HG02623 (cell line): ENCODE data around the gene AKAP13.

Experiments used
- ATAC-seq: cut with Tn5 transposase; IDR thresholded peaks from one replicate; pipeline ENCODE4 v1.9.1; 2021; ENCODE audit warnings: moderate library complexity; ENCODE audit not compliant: unreplicated experiment

The AKAP13 gene

DNA sequence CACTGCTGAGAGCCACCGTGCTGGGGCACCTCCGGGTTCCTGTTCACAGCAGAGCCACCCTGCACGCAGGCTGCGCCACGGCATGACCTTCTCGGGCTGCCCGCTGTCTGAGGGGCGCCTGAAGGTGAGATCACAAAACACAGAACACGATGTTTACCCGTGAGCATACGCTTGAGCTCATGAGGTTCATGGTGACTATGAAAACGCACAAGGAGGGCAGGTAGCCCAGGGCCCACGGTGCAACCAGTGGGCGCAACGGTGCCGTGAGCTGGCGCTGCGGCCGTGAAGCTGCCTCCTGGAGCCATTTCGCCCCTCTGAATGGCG lies 378.2 kb downstream of the AKAP13 start:
- ATAC-seq, result no peak

DNA sequence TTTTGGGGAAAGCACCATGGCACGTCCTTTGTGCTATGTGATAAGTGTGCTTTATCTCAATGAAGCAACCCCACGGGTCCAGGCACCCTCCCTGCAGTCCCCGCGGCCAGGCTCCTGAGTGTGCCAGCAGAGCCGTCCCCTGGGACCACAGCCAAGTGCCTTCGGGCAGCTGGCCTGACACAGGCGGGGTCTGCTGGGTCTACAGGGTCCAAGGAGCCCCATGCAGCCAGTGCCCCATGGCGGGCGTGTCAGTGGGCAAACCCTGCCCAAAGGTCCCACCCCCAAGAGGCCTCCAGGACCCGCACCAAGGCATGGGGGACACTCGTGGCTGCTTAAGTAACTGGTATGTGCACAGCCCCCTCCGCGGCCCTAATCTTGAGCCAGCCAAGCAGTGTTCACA lies 379.0 kb downstream of the AKAP13 start:
- no peak for ATAC-seq

DNA sequence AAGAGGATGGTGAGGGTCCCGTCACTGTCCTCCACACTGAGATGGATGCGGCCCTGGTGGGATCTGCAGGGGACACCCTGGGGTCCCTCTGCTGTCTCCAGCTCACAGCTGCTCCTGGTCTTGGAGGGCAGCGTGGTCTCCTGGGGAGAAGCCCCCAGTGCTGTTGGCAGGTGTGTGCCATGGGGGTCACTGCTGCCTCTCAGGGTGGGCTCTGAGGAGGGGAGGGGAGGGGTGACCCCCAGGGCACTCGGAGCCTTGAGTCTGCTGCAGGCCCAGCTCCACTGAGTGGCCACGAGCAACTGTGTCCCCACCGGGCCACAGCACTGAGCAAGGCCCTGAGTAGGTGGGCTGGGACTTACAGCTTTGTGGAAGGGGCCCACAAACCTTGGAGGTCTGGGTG lies 379.6 kb downstream of the AKAP13 start:
- ATAC-seq, result no peak

DNA sequence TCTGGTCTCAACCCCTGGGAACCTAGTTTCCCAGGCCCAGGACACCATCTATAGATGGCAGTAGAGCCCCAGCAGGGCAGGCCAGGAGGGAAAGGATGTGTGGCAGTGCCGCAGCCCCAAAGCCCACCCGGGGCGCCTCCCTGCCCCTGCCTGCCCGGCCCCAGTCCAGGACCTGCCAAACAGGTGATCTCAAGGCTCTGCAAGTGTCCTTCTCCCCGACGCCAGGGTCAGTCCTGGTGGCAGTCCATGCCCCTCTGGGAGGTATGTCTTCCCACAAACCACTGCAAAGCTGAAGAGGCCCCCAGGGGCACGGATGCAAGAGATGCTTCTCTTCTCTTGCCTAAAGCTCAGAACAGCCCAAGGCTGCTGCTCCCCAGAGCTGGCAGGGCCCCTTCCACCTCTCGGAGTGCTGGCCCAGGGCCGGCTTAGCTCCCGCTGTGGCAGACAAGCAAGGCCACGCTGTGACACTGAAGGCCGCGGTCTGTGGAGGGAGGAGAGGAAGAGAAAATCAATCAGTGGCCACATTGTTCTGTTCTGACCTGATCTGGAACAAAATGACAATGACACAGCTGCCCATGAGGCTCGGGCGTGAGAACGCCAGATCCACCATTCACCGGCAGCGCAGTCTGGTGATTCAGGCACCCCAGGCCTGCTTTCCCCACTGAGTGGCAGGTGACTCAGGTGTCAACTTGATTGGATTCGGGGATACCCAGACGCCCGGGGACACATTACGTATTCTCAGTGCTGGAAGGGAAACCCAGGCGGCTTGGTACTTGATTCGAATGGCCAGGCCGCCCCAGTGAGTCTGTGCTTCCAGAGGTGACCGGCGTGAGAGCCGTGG lies 380.3 kb downstream of the AKAP13 start:
- ATAC-seq, result no peak

DNA sequence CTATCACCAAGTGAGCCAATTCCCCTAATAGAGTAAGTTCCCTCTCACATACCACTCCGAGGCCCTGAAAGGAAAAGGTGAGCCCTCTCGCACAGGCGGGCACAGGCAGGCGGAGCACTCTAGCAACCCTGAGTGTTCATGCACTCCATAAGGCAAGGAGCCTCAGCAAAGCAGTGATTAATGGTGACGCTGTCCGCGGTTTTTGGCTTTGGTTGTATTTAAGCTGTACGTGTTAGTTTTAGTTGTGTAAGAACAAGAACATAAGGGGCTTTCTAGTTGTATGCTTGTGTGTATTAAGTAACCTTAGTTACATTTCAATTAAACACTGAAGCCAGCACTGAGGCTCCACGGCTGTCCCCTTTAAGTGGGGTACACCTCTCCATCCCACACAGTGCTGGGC lies 381.2 kb downstream of the AKAP13 start:
- ATAC-seq, result no peak

DNA sequence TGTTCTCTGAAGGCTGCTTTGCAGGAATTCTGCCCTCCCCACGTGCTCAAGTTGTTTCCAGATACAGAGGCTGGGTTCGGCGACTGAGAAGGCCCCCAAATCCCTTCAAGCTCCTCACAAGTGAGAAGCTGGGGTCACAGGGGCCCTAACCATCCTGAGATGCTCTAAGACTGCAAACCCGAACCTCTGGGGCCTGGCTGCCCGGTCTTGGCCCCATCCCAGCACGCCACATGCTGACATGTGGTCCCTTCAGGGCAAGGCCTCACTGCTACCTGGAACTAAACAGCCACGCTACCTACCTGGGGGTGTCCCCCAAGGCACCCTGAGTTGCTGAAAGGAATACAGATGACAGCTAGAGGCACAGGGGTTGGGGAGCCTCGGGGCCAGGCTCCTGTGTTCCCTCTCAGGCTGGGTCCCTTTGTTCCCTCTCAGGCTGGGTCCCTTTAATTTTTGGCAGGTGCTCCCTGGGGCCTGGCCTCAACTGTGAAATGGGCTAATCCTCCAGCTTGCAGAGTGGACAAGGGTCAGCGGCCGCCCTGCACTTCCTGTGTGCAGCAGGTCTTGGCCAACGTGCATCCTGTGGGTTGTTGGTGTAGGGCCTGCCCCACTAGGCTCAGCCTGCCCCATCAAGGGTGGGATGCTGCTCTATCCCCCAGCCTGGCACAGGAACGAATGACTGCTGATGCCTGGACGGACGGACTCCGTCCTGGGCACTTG lies 381.8 kb downstream of the AKAP13 start:
- no peak for ATAC-seq

DNA sequence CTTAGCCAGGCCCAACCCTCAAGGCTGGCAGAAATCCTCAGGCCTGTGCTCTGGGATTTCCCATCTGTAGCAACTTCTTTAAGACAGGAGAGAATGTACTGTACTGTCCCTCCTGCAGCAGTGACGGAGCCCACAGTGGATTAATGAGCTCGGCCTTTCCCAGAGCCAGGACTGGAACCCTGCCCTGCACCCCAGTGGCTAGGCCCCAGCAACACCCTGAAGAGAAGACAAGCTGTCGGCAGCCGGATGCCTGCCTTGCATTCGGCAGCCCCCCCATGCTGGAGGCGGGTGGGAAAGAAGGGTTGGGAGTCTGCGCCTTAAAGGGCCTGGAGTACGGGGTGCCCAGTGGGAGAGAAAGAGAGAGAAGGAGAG lies 382.3 kb downstream of the AKAP13 start:
- no peak for ATAC-seq

DNA sequence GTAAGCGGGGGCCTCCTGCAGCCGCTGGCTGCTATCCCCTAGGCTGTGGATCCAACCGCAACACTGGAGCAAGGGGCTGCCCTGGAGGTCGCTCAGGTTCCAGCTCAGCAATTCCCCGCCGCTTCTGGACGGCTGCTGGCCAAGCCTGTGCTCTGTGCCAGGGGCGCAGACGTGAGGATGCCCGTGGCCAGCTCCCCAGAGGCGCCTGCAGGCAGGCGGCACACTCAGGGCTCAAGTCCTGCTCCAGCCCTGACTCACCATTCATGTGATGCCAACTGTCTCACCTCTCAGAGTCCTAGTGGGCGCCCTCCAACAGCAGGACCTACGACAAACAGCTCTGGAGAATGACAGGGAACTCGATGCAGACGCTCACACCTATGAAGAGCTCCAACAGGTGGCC lies 382.8 kb downstream of the AKAP13 start:
- ATAC-seq, result no peak

DNA sequence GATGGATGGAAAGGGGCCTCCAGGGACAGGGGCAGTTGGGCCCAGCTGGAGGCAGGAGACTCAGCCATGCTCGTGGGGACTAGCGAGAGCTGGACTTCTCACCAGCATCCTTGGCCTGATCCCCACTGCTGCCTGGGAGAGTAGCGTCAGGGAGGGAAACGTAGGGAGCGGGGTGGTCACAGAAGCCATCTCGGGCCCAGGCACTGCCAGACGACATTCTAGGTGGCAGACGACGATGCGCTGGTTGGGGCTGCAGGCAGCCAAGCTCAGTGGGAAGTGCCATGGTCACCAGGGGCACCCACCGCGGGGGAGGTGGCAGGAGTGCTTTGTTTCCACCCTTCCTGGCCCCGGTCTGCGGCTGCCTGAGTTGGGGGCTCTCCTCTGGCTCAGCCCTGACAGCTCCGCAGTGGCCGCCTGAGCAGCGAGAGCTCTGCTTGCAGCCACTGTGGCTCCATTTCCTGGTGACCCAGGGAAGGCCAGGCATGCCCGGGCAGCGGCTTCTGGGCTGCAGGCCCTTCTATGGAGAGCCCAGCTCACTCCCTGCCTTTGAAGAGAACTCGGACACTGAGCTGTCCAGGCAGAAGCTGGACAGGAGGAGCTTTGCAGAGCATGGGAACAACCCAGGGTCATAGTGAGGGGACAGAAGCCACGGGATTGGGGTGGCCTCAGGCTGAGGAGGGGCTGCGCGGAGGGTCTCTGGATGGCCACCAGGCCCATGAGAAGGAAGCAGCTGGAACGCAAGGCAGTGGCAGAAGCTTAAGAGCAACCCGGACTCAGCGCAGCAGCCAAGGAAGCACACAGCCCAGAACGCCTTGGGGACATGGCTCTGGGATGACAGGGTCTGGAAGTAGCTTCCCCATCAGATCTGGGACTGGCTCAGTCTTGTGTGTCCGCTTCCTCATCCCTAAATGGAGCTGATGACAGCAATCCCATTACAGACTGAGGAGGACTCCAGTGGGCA lies 383.6 kb downstream of the AKAP13 start:
- ATAC-seq, result no peak

DNA sequence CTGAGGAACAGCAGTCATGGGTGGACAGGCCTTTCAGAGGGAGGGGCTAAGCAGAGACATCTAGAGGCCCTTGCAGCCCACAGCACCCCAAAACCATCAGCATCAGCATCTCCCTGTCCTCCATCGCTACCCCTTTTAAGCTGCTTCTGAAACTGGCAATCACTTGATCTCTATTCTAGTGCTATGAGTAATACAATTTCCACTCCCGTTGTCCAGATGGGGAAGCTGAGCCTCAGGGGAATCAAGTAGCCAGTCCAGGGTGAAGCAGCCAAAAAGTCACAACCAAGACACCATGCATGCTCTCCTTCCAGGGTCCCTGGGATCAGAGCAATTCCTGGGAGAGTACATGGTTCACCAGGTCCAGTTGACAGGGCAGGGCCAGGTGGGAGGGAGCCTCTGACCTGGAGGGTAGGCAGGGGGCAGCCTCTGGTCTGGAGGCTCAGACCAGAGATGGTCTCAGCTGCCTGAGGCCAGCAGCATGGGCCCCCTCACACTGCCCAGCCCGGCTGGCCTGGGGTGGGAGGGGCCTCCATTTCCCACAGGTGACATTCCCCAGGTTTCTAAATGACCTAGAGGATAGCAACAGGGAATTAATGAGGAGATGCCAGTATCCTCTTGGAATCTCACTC lies 384.4 kb downstream of the AKAP13 start:
- ATAC-seq, result no peak

DNA sequence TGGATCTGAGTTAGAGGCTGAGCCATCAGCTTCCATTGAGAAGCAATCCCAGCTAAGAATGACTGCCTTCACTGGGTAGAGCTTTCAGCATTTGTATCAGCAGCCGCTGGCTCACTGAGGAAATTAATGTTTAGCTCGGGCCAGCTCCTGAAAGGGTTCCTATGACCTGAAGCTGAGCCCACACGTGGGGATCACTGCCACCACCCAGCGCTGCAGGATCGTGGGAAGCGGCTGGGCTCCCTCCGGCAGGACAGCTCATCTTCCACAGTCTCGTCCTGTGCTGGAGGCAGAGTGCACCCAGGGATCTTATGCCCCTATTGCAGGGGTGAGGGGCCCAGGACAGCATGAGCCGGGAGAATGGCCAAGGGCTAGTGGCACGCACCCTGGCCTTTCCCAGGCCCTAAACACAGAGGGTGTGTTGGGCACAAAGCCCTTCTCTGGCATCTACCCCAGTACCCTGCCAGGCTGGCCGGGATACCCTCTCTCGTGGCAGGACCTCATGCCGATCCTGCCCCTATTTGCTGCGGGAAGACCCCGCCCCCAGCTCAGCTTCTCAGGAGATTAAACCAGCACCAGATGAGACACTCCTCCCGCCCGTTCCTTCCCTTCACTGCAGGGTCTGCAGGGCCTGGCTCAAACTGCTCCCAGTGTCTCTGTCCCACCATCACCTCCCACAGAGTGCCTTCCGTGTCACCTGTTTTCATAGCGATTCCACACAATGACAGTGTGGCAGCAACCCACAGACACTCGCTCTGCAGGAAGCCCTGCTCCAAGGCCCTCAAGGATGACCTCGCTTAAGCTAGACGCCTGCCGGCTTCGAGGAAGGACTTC lies 385.8 kb downstream of the AKAP13 start:
- ATAC-seq, result no peak

DNA sequence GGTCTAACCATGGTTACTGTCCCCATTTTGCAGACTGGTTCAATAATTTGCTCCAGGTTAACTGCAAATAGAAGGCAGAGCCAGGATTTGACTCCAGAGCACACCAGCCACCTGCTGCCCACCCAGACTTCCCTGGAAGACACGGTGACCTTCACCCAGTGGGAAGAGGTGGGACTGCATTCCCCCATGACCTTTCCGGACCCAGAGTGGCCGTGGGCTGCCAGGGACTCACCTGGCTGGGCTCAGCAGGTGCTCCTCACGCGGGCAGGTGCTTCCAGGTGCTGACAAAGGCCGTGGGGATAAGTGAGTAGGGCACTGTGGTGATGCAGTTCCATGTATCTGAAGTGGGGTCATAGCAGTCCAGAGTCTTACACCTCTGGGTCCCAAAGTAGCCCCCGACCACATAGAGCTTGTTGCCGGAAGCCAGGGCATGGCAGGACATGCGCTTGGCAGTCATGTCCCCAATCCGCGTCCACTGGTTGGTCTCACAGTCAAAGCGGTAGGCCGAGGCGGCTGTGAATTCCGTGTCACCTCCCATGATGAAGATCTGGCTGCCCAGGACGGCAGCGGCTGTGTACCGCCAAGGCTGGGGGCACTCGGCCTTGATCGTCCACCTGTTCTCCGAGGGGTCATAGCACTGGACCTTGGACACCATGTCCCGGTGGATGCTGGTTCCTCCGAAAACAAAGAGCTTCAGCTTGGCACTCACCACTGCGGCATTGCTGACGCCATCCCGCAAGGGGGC lies 387.6 kb downstream of the AKAP13 start:
- ATAC-seq, result no peak

DNA sequence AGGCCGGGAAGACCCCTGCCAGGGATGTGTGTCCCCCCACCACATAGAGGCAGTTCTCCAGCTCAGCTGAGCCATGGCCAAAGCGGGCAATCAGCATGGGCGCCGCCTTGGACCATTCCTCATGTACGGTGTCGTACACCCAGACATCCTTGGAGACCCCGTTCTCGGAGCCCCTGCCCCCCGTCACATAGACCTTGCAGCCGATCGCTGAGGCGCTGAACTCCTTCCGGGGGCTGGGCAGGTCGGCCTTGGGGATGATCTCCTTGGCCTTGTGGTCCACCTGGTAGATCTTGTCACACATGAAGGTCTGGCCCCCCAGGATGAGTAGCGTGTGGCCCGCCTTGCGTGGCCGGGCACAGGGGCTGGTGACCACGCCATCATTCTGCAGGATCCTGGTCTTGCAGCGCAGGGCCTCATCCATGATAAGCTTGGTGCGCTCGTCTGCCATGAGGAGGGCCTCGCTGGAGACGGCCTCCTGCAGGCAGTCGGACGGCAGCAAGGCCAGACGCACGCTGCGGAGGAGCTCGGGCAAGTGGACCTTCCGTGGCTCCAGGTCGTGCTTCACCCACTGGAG lies 388.3 kb downstream of the AKAP13 start:
- ATAC-seq, result no peak

DNA sequence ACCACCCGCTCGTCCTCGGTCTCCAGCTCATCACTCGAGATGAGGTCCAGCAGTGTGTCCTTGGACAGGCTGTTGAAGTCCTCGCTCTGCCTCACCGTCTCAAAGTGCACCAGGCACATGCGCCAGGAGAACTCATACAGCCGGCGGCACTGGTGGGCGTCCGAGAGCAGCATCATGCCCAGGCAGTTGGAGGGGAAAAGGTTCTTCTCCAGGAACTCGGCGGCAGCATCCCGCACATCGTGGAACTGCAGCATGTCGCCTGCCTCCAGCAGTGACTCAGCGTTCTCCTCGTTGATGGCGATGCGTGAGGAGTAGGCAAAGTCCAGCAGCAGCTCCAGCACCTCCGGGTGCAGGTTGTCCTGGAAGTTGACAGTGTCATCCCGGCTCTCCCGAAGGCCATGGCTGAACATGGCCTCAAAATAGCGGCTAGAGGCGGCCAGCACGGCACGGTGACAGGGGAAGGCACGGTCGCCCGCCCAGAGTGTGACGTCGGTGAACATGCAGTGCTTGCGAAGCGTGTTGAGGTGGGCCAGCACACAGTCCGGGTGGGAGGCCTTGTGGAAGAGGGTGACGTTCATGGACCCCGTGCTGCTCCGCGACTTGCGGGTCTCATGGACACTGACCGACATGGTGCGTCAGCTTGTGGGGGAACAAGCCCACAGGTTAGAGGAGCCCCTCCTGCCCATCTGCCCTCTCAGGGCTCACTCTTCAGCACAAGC lies 388.9 kb downstream of the AKAP13 start:
- no peak for ATAC-seq

DNA sequence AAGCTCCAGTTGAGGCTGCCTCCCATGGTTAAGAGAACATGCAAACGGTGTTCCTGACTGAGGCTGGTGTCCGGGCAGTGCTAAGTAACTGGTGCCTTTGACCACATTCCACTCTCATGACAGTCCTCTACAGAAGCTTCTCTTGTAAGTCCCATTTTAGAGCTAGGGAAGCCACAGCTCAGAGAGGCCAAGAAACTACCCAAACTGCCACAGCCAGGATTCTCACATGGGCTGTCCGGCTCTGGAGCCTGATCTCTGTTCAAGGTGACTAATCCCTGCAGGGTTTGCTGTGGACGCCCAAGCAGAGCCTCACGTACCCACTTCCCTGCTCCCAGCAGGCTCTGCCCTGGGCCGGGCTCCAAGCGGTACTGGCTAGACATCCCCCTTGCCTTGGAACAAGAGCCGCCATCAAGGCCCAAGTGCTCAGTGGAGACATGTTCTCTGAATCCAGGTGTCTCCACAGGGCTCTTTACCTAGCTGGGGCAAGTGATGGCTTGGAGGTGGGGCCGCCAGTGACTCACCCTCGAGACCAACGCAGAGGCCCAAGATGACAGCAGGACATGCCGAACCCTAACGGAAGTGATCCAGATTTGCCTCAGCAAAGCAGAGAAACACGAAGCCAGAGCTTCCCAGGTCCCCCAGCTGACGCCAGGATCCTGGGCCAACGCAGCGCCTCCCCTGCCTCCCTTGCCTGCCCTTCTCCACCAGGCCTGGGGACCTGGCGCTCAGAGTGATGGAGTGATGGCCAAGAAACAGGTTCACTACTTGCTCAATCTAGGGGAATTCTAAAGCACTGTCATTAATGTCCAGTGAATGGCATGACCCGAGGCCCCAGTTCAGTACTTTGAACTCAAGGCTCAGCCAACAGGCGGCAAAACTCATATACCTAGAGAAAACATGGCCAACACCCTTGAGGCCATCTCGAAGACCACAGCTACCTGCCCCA lies 390.0 kb downstream of the AKAP13 start:
- ATAC-seq, result no peak

DNA sequence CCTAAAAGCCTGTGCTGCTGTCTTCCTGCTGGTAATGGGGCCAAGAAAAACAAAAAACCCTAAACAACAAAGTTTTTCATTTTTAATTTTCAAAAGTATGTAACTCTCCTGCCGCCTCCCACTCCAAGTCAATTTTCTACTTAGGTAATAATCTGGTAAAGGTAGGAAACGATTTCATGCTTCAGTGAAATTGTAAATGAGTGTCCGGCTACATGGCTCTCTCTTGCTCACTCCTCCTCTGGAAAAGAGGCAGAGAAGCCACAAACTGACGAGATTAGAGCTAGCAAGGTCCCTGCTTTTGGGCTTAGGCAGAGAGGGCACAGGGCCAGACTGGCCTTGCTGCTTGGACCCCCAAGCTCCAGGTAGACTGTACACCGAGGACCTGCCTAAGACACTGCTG lies 390.9 kb downstream of the AKAP13 start:
- ATAC-seq, result no peak

DNA sequence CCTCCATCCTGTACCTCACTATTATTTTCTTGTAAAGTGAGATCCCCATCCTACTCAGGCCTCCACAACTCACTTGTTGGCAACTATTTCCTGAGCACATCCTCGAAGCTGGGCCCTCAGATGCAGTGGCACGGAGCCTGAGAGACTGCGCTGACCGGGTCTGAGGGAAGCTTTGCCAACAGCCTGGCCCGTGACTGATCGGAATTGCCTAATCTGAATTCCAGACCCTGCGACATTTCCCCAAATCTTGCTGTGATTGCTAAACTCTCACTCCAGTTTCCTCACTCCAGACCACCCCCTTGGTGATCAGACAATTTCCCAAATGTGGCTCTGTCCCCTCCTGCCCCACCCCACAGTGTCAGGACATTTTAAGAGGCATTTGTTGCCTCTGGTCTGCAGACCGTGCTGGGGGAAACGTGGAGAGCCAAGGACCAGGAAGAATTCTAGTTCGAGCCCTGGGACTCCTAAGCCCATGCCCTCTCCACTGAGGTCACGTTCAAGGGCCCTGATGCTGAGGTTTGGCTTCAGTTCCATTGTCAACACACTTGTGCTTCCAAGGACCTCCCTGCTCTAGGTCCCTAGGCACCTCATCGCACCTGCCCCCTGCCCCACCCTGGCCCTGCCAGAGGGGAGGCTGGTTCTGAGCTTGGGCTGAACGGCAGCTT lies 391.5 kb downstream of the AKAP13 start:
- ATAC-seq, result no peak
